Fibroblast of peridontal ligament (primary cell): Measurements from ENCODE around the gene SCRN2.

Experiments used
- DNase-seq: peaks from one replicate; pipeline ENCODE4 v3.0.0-alpha.2; 2010; ENCODE audit errors: extremely low read depth

The SCRN2 gene

DNA sequence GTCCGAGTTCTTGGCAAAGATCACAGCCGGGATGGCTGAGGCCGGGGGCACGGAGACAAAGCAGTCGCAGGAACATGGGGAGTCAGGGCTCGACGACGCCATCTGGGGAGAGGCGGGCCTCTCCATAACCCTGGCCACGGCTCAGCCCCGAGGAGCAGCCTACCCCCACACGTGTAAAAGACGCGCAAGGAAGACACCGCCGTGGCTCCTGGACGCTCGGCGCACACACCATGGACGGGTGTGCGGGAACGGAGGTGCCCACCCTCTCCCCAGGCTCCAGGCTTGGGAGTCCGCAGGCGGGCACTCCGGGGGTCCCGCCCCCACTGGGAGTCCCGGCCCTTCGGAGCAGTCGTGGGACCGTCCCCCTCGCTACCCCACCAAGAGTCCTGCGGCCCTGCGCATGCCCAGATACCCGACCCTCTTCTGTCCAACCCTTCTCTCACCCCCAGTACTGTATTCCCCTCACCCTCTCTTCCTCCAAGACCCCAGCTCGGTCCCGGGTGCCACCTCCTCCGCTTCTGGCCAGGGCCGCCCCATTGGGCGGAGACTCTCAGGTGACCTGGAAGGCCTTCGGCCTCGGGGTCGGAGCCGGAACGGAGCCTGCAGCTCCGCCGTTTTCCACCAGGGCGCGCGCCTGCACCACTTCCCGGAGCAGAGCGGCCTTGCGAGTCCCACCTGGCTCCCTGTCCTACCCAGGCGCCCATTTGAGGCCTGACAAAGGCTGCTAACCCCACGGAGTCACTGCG is at the start of gene SCRN2:
Gene SCRN2 (minus strand): TSS at position 532 of the 746 bp plus-strand sequence. CDS start 430 bp downstream, at position 102.
- peak; percentile 78 for DNase-seq

DNA sequence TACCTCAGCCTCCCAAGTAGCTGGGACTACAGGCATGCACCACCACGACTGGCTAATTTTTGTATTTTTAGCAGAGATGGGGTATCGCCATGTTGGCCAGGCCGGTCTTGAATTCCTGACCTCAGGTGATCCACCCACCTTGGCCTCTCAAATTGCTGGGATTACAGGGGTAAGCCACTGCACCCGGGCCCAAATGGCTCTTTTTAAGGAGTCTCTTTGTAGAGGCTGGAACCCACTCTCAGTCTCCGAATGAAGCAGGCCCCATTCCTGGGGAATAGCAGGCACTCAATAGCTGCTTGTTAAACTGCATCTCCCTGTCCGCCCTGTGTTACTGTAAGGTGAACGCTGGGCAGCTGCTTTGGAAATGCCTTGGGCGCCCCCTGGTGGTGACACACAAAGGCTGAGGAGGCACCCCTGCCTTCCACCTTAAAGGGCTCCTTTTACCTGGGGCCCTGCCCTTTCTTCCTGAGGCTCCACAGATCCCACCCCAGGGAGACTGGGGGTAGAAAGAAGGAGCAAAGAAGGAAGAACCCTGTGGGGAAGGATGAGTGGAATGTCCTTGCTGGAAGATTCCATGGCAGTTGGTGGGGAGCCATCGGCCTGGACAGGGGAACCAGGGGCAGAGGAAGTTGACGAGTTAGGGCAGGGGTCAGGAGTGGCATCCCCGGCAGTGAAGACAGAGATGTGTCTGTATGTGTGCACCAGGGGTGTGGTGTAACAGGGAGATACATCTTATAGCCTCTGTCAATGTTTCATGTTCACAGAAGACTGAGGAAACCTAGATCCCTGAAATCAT is 48.9 kb upstream of the SCRN2 start:
- peak; percentile 80 for DNase-seq

DNA sequence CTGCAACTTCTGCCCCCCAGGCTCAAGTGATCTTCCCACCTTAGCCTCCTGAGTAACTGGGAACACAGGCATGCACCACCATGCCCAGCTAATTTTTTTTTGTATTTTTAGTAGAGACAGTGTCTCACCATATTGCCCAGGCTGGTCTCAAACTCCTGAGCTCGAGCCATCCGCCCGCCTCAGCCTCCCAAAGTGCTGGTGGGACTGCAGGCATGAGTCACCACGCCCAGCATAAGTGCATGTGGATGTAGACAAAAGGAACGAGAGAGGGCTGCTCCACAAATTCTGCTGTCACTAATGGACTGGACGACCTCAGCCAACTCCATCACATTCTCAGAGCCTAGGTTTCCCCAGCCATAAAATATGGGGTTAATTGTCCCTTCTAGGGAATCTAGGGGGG is 47.2 kb upstream of the SCRN2 start:
- no peak for DNase-seq

DNA sequence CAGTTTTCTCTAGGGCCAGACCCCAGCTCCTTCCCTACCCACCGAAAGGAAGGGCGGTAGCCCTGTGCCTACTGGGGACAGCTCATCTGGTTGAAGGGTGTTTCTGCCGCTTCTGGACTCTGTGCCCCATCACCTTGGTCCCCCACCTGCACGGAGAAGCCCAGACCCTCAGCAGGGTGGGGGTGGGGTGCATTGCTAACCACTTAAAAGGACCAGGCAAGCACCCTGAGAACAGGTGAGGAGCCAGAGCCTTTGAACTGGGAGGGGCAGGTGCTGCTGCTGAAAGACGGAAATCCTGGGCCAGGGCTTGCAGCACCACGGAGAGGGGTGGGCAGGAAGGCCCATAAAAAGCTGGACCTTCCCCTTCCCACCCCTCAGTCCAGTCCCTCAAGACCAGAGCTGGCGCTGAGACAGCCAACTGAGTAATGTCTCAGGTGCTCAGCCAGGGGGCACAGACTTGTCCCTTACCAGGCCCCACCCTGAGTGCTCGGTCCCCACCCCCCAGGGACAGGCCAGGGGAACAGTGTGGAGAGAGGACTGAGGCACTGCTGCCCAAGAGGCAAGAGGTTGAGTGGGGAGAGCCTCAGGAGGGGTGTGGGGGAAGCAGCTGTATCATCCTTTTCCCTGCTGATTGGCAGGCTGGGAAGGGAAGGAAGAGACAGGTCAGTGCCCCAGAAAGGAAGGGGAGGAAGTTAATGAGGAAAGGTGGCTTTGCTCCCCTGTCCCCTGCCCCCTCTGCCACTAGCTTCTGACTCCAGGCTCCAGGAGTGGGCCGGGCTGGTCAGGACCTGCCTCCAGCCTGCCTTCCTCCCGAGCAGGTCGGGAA is 44.0 kb upstream of the SCRN2 start:
- no peak for DNase-seq

DNA sequence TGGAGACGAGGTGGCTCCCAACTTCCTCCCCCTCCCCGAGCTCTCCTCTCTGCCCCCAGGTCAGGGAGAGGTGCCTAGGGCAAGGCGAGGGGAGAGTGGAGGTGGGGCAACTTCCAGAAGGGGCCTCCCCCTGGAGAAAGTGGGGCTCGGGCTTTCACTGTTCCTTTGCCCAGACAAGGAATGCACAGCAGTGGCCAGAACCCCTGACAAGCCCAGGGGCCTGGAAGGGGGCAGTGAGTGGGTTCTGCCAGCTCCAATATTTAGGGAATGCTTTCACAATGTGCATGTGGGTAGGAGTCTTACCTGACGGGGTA is 43.3 kb upstream of the SCRN2 start:
- no peak for DNase-seq

DNA sequence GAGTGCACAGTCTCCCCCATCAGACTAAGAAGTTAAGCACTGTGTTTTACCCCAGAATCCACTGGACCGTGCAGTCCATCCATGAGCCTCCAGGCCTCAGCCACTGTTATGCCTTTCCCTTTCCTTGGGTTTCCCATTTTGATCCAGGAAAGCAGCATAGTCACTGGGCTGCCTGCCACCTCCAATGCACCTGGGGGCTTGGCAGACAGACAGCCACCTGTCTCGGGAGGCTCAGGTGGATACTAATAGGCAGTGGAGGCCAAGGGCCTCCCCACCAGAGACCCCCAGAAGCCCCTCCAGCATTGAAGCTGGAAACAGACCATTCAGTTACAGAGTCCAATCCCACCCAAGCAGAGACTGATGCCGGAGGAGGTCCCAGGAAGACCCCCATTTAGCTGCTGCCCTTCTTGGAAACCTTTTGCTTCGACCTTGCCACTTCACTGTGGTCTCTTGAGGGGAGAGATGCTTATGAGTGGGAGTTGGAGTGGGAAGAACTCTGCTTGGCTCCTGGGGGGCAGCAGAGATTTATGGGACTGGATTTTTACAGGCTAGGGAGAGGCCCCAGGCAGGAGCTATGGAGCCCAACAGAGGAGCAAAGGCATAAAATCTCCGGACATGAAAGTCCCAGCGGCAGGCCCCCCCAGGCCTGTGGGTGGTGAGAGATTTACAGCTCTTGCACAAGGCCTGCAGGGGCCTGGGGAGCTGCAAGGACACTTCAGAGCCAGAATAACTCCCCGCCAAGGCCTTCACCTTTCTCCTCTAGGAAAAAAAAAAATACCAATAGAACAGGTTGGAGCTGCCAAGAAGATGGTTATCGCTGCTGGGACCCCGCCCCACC is 42.7 kb upstream of the SCRN2 start:
- DNase-seq: no peak

DNA sequence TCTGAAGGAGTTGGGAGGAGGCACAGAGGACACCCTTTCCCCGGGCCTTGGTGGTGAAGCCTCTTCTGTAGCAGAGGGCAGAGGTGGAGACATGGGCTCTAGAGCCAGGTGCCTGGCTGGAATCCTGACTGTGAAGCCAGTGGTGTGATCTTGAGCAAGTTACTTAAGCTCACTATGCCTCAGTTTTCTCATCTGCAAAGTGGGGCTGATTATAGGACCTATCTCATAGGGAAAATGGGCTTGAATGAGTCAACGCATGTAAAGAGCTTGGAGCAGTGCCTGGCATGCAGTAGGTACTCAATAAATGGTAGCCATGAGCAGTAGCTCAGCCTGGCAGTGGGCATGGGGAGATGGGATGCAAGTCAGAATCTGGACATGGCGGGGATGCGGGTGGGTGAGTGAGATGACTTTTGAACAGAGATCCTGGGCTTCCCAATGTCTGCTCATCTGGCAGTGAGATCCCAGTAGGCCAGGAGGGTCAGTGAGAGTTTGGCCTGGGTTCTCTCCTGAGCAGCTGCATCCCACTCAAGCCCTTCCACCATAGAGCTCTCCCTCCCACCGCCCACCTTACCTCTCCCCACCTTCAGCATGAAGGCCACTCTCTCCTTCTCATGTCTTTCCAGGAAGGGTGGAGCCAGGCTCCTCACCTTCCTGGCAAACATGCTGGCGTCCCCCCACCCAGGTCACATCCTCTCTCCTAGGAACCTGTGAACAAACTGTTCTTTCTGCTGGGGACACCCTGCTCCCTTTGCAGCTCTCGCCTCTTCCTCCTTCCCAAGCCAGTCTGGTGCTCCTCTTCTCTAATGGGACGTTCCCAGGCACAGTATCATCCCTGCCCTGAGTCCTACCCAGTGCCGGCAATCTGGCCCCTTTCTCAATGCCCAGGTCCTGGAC is 41.9 kb upstream of the SCRN2 start:
- DNase-seq: no peak

DNA sequence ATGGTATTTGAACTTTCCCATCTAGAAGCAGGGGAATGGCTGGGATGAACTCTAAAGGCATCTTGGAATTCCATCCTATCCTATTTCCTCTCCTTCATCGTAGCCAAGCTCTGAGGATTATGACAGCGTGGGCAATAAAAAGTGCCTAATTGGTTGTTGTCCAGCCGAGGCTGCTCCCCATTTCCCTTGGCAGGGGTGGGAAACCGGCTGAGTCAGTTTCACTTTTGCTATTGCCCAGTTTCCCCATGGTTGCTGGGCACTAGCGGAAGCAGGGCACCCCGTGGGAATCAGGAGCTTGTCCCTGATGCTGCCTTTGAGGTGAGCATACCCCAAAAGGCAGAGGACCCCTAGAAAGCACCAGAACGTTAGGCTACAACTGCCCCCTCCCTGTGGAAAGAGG is 41.2 kb upstream of the SCRN2 start:
- DNase-seq: peak; percentile 60

DNA sequence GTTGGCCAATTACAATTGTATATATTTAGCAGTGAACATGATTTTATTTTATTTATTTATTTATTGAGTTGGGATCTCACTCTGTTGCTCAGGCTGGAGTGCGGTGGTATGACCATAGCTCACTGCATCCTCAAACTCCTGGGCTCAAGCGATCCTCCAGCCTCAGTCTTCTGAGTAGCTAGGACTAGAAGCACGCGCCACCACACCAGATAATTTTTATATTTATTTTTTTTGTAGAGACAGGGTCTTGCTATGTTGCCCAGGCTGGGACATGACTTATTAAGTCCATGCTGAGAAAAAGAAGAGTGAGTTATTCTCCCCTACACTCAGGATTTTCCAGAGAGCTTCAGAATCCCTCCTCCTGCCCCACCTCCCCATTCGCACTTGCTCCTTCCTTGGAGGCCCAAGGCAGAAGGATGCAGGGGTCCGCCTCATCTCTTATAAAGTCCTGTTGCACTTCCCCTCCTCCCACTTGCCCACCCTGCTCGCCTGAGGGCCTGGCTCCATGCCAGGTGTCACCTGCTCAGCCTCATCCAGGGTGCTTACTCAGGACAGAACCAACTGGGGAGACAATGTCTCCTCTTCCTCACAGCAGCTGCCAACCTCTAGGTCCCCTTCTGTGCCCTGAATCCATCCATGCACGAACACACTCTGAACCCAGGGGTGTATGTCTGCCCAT is 38.8 kb upstream of the SCRN2 start:
- no peak for DNase-seq

DNA sequence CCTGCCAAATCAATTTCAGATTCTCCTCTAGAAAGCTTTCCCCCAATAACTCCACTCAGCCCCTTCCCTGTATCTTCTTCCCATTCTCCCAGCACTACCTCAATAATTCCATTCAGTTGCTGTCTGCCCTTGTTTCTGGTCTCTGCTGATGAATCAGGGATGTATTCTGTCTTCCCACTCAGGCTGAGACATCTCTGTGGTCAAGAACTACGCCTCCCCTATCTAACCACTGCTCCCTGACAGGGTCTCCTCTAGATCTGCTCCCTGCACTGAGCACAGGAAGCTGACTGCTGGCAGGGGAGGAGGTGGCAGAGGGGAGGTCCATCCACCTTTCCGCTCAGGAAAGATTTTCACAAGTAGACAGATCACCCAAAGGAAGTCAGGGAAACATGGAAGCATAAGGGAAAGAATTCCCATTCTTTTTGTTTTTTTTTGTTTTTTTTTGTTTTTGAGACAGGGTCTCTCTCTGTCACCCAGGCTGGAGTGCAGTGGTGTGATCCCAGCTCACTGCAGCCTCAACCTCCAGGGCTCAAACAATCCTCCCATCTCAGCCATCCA is 38.0 kb upstream of the SCRN2 start:
- DNase-seq: peak; percentile 25

DNA sequence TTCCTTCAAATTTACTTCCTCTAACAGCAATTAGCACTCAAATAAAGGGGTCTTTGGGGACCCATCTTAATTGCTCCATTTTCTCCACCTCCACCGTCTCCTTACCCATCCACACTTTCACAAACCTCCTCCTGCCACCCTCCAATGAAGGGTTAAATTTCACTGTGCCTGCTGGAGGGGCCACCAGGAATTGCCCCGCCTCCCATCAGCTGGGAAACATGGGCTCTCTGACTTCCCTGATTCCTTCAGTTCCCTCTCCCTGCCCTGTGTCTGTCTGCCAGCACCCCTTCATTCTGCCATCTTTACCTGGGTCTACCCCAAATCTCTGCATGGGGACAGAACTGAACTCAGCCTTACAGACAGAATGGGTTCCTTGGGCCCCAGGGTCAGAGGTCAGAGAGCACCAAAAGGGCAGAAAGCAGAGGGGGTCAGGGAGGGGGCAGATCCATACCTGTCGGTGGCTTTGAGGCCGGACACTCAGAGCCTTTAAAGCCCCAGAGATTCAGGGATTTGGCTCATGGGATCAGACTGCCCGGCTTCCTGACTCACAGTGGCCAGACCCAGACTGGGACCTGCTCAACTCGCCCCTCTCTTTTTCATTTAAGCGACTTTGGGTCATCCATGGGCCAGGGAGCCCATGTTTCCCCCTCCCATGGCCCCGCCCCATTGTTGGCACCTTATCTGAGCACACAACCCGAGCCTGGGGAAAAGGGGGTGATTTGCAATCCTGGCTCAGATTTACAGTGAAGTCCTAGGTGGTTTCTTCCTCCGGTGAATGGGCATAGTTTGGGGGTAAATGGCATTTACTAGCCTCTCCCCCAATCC is 37.3 kb upstream of the SCRN2 start:
- DNase-seq: no peak

DNA sequence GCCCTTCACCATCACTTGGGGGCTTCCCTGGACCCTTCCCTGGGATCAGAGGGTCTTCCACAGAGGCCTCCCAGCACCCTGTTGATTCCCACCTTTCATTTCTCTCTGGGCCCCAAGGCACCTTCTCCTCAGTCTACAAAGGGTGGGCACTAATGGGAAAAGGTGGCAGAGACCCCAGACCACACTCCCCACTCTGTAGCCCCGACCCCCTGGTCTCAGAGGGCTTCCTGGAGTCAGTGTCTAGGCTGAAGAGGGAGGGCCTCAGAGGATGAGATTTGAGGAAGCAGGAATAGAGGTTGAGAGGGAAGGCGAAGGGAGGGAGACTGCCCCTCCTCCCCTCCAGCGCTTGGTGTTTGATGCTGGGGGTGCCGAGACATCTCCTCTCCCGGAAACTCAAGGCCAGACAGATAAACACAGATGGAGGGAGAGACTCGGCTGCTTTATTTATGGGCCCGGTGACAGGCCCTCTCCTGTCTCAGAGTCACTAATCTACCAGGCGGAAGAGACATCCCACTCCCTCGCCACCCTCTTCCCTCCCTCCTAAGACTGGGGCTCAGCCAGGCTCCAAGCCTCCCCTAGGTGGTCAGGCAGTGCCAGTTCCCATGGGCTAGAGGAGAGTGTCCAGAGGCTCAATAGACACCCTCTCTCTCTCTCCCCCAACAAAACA is 36.4 kb upstream of the SCRN2 start:
- no peak for DNase-seq

DNA sequence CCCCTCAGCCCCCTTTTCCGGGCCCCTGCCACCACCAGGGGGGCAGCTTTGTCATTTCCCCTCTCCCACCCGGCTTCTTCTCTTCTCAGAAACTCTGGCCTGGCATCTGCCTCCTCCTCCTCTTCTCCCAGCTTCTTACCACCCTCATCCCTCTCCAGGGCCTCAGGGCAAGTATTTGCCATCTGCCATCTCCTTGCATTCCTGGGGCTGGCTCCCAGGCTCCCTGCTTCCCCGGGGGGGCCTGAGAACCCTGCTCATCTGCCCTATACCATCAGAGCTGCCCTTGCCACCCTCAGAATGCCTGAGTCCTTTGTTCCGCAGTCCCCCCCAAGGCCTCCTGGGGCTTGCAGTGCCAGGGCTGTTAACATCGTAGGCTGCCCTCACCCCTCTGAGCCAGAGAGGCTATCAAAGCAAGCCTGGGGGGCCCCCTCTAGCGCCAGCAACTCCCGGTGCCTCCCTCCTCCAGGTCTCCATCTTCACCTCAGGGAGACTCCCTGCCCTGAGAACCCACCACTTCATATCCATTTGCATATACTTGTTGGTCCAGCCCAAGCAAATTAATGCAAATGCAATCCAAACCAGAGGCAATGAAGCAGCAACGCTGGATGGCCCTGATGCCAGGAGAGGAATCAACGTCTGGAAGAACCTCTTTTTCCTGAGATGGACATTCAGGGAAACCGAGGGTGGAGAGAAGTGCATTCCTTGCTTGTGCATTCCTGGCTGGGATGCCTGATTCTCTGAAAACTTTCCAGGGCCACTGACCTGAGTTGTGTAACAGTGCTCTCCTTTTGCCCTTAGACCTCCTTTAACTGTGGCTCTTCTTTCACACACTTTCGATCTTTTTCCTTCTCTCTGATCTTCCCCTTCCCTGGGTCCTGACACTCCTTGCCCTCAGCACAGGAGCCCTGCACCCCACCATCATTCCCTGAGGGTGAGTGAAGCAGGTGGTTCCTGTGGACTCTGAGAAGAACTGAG is 34.2 kb upstream of the SCRN2 start:
- no peak for DNase-seq

DNA sequence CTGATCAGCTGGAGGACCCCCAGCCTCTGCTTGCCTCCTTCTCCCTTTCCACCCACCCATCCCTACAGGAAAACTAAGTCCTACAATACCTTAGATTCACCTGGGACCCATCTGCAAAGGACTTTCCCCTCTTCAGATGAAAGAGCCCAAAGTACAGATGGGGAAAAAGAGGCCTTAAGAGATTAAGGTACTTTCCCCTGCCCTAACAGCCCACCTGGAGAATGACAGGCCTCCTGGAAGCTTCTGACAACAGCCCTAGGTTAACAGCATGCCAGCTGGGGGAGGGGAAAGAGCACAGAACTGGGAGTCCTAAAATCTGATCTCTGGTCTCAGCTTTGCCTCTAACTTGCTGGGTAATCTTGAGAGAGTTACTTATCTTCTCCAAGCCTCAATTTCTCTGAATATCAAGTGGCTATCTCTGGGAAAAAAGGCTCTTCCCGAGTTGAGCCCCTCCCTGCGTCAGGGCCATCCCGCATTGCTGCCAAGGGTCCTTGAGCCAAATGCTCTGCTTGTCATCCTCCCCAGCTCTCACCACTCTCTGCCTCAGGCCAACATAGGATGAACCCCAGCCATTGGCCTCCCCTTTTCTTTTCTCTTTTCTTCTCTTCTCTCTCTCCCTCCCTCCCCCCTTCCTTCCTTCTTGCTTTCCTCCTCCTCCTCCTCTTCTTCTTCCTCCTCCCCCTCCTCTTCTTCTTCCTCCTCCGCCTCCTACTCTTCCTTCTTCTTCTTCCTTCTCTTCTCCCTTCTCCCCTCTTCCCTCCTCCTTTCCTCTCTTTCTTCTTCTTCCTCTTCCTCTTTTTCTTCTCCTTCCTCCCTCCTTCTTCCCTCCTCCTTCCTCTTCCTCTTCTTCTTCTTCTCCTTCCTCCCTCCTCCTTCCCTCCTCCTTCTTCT is 32.4 kb upstream of the SCRN2 start:
- no peak for DNase-seq

DNA sequence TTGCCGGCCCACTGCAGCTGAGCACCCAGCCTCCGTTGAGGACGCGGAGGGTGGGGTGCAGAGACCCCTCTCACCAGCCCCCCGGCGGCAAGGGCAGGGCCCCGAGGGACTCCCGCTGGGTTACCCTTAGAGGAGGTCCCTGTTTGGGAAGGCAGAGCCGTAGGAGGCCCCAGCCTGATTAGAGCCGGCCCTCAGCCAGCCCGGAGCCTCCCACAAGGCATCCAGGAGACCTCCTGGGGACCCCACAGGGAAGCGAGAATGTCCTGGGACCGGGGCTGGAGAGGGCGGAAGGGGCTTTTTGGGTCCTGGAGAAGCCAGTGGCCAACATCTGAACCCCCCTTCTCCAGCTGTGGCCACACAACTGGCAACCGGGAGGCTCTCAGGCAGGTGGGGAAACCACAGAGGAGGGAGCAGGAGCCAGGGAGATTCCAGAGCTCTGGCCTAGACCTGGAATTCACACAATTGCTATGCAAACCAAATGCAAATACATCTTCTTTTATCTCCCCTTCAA is 31.6 kb upstream of the SCRN2 start:
- DNase-seq: no peak
